NOMO-1 treated with dmso at 0.1 percent for 144 hours (cell line): ENCODE measurements around the gene NRGN.

Experiments used
- DNase-seq: peaks from one replicate; lab custom pipeline; 2025; ENCODE audit not compliant: unreplicated experiment; lab: John Stamatoyannopoulos, UW

Gene NRGN

GRCh38 chr11:124779568-124779967 lies 39.8 kb downstream of the NRGN start:
- no peak for DNase-seq

- no peak for DNase-seq
Measured at GRCh38 chr11:124783002-124783401, 43.3 kb downstream of the NRGN start.

GRCh38 chr11:124784051-124784450 lies 44.3 kb downstream of the NRGN start:
- no peak for DNase-seq

GRCh38 chr11:124788521-124788920 lies 48.8 kb downstream of the NRGN start:
- DNase-seq = no peak

- DNase-seq = no peak
Measured at GRCh38 chr11:124791626-124792341, 52.0 kb downstream of the NRGN start.

- DNase-seq = no peak
Measured at GRCh38 chr11:124793466-124794278, 53.9 kb downstream of the NRGN start.

GRCh38 chr11:124796312-124796711 lies 56.6 kb downstream of the NRGN start:
- DNase-seq = no peak
